Iris pigment epithelial cell (primary cell): Measurements from ENCODE around the gene GAS2.

Source experiments
- DNase-seq: peaks from one replicate; pipeline ENCODE4 v3.0.0-alpha.2; 2011; ENCODE audit warnings: low read depth

GAS2 gene

DNA sequence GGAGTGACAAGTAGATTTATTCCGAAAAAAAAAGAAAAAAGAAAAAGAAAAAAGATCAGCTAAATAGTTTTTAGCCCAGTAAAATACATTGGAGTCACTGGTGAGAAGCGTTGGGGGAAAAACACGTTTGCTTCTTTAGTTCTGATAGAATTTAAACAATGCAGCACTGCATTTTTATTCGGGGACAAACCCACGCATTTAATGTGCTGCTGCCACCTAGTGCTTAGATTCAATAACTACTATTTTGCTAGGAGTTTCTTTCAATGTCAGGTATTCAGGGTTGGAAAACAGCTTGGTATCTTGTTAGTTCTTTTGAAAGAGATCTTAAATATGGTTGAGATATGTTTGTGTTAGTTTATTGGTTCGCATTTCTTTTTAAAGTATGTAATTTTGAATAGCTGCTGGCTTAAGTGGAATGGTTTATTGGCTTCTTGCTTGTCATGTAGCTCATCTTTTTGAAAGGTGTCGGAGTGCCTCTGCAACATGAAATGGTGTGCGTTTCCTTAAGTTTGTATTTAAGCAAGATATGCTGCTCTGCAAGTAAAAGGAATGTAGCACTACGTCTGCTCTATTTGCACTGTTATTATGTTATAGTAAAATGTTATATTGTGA is 121.2 kb downstream of the GAS2 start:
- peak; percentile 33 for DNase-seq

GRCh38 chr11:22792497-22792896 is 126.1 kb downstream of the GAS2 start:
- peak; percentile 40 for DNase-seq

DNA sequence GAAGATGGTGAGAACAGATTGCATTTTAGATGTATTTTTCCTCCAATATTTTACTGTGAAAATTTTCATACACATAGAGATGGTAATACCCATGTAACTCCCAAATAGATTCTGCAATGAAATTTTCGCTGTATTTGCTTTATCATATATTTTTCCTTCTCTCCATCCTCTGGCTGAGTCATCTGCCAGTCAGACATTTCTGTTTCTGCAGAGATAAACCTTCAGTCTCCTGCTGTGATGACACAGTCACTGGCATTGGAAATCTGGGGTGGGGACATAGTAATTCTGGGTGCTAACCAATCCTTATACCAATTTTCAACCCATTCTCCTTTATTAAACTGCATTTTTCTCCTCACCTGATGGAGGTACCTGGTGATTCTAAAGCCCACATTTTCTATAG is 129.5 kb downstream of the GAS2 start:
- DNase-seq, result no peak

GRCh38 chr11:22797047-22797446 is 130.6 kb downstream of the GAS2 start:
- no peak for DNase-seq

DNA sequence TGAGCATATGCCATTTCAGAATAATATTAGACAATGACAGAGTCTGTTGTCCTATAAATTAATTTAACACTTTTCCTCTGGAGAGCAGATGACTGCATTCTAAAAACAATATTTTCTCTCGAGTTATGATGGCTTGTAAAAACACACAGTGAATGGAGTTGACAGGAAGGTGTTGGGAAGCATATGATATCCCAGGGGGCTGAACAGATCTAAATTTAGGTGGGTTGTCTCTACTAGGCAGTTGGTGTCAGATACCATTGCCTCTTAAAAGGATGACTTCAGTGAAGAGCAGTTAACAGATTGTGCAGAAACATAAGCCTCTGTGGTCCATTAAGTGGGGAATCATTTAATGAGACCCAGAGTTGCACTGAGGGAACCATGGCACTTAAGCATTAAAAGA is 132.5 kb downstream of the GAS2 start:
- no peak for DNase-seq

GRCh38 chr11:22800482-22800881 is 134.1 kb downstream of the GAS2 start:
- no peak for DNase-seq

- no peak for DNase-seq
These were observed 136.4 kb downstream of the GAS2 start for GRCh38 chr11:22802861-22803260.

DNA sequence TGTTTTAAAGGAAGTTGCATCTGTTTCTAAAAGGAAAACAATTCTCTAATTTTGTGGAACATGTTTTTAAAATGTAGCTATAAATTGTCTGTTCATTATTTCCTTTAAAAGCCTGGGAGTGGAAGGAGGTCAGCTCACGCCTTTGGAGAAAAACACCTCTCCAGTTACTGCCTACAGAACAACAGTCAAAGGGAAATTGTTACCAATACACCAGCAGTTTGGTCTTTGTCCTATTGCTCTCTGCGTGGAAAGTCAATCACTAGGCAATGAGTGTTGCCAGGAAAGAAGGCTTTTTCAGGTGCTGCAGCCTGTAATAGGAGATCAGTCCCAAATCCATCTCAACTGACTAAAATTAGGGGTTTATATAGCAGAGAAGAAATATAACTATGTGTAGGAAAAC is 141.0 kb downstream of the GAS2 start:
- DNase-seq, result no peak

- DNase-seq, result peak; percentile 58
These were observed 141.6 kb downstream of the GAS2 start for GRCh38 chr11:22807855-22808570.

DNA sequence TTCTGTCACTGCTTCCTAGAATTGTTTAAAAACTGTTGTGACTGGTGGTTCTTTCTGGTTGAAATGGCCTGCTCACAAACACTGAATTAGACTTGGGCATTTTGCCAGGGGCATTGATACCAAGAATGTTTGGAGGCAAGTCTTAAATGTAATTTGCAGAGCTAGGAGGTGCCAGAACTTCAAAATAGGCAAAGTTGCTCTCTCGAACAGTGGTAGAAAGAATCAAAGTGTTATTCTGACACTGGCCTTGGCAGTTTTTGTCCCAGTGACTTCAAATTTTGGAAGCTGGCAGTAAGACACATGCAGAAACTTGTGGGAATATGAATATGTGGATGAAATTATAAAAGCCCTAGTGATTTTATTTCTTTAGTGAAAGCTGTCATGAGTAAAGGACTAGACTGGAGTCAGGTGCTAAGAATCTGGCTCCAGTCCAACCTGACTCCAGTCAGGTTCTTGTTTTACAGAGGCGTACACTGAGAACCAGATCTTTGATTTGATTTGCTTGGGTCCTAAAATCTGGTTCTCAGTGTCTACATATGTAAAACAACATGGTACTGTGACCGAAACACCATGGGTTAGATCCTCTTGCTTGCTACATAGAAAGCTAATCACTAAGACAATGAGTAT is 142.3 kb downstream of the GAS2 start:
- no peak for DNase-seq

GRCh38 chr11:22809893-22810292 is 143.5 kb downstream of the GAS2 start:
- DNase-seq, result no peak

DNA sequence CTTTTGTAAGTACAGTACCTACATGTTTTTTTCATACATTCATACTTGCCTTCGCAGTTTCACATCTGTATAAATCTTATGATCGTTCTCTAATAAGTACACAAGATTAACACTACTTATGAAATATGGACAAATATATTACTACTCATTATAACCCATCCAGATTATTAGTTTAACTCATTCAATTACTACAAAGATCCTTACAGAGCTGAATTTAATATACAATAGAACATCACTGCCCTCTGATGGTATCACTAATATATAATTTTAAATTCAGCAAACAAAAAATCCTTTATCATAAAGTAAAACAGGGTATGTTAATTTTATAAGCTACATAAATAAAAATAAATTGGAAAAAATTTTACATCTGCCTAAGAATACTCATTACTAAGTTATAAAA is 155.8 kb downstream of the GAS2 start:
- no peak for DNase-seq

- DNase-seq, result no peak
These were observed 162.0 kb downstream of the GAS2 start for GRCh38 chr11:22828373-22828772.

GRCh38 chr11:22829231-22830081 is 163.0 kb downstream of the GAS2 start, which contains the start of gene SVIP:
Gene SVIP (minus strand): TSS chr11:22829801. CDS start chr11:22829748, 53 bp downstream.
- DNase-seq, result peak; percentile 86

- no peak for DNase-seq
These were observed 163.6 kb downstream of the GAS2 start for GRCh38 chr11:22830082-22830414.

GRCh38 chr11:22832315-22833015 is 166.1 kb downstream of the GAS2 start:
- peak; percentile 10 for DNase-seq

GRCh38 chr11:22846726-22847125 is 180.3 kb downstream of the GAS2 start:
- no peak for DNase-seq

DNA sequence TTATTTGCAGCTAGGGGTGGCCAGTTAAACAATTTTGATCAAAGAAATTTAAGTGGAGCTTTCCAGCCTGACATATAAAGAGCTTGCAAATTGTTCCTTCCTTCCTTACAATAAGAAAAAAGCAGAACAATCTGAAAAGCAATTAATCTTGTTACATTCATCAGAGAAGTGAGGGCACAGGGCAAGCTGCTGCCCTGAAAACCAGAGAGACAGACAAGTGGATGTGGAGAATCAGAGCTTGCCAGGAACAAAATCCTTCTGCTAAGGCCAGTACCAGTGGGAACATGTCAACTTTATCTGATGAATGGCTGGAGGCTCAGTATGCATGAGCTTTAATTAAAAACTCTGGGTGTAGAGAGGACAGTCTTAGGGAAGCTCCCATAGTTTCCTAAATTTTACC is 185.1 kb downstream of the GAS2 start:
- DNase-seq, result no peak

- no peak for DNase-seq
These were observed 193.3 kb downstream of the GAS2 start for GRCh38 chr11:22859756-22860155.

- DNase-seq, result no peak
These were observed 193.8 kb downstream of the GAS2 start, which contains the start of gene CCDC179 for GRCh38 chr11:22860241-22860640. Gene CCDC179 (minus strand): TSS chr11:22860474. CDS start chr11:22860421, 53 bp downstream.
